Measurements from ENCODE around the gene PIGU. TPM values are rescaled to one million over a fixed set of nuclear protein-coding genes. Genes with fewer than 3 reads are reported as not detected.

Gene PIGU
- 6.7 and 16.5 TPM in 2 replicates for total RNA-seq

DNA sequence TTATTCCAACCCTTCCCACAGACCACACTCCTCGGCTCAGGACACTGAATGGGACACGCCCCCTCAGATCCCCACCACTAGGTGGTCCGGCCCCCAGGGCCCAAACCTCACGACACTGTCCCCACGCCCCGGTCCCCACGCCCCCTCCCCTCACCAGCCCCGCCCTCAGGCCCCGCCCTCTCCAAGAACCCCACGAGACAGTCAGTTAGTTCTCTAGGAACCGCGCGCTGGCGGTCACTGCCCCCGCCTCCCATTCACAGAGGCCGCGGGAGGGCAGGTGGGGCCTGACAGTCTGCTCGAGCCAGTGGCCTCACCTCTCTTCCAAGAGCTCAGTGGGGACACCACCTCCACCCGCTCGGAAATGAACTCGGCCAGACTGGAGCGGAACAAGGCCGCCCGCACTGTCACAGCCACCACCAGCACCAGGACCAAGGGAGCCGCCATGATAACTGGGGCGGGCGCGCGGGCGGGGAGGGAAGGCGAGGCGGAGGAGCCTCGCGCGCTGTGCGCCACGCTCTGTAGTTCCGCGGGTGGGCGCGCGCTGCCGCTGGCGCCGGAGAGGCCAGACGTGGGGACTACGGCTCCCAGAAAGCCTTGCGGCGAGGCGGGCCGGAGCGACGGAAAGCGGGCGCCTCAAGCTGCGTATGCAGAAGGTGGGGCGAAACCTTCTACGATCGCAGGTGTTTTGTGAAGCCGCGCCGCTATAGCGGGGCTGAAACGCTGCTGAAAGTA is at the start of gene PIGU:
Gene PIGU, minus strand, starts transcription at position 451 of the 732 bp plus-strand sequence. Its CDS starts 7 bp downstream, at position 444.

DNA sequence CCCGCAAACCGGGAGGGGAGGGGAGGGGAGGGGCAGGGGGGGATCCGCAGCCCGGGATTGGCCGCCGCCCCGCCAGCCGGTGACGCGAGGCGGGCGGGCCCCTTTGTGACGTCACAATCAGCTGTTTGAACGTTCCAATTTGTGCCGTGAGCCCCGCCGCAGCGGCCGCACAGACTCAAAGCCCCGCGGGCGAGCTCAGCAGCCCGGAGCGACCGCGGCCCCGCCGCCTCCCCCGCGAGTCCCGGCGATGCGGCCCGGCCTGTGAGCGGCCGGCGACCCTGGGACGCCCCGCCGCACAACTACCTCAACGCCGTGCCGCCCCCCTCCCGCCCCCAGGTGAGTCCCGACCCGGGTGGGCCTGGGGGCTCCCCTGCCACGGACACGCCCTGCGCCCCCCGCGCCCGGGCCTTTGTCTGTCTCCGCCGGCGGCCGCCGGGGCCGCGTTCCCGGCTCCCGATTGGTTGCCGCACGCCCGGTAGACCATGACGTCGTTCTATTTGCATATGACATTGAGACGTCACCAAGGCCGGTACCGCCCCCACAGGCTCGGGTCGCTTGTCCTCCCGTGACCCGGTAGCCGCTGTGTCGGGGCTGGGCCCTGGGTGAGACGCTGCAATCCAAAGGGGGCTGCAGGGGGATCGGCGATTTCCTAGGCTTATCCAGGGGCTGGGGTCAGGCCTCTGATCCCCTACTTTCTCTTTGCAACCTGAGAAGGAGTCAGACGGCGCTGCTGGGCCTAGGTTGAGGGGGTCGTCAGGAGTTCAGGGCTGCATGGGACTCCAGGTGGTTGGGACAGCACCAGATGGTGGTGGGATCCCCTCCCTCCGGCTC is 27.5 kb upstream of the PIGU start, which contains the start of gene TP53INP2:
Gene TP53INP2, plus strand, starts transcription at position 168 of the 831 bp plus-strand sequence. CDS start 4,396 bp downstream, outside the sequence.

GRCh38 chr20:34558320-34559218 is 118.3 kb downstream of the PIGU start, which contains the start of gene MAP1LC3A:
MAP1LC3A (plus strand) TSS chr20:34558718; CDS start chr20:34558869, 151 bp downstream.

DNA sequence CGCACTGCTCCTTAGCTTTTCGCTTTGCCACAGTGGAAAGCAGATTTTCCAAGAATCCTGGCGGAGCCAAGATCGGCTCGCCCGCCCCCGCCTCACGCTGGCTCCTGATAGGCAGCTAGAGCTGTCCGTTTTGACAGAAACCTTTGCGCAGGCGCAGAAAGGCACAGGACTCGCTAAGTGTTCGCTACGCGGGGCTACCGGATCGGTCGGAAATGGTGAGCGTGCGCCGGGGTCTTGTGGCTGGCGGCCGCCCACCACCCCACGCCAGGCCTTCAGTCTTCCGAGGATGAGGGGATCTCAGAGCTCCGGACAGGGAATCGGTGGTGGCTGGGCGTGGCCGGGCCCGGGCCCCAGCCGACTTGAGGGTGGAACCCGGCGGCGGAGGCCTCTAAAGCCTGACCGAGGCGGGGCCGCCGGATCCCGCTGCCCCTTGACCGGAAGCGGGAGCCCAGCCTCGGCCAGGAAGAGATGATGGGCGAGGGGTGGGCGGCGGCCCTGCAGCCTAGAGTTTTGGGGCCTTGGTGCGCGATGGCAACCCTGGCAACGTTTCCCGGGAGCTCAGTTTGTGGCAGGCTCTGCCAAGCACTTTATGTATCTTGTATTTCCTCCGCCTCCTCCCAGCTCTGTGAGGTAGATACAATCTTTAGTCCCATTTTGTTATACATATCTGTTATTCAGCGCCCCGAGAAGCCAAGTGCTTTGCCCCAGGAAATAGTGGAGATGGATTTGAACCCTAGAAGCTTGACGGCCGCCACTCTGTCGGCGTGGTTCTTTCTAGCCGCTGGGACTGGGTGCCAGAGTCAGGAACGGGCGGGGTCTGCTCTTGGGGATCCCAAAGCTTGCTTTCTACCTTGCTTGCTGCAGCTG is 160.4 kb downstream of the PIGU start, which contains the start of gene DYNLRB1:
Gene DYNLRB1, plus strand, starts transcription at position 176 of the 867 bp plus-strand sequence. Its CDS starts 37 bp downstream, at position 213.

Small RNA genes lying within 50 kb of the gene (small RNA-seq; reads per million reads assigned to genes)
- gene AL118520.1 (not detected), gene RF00019 (not detected)

Other genes starting within 250 kb of the PIGU start
- 42.8 and 93.7 TPM in 2 replicates for gene DYNLRB1, start 160.7 kb downstream of the PIGU start, total RNA-seq
- gene MAP1LC3A, start 118.4 kb downstream of the PIGU start, total RNA-seq: 32.4 and 43.6 TPM in 2 replicates
- gene TP53INP2, start 27.3 kb upstream of the PIGU start, total RNA-seq: 2.4 and 4.0 TPM in 2 replicates
- 9.4 and 10.0 TPM in 2 replicates for gene NCOA6, start 148.6 kb upstream of the PIGU start, total RNA-seq
- gene GGT7, start 195.8 kb upstream of the PIGU start, total RNA-seq: 12.1 and 13.7 TPM in 2 replicates
- 40.4 and 41.8 TPM in 2 replicates for gene ACSS2, start 199.5 kb upstream of the PIGU start, total RNA-seq

All from placental epithelial cell (primary cell).